ENCODE data around the gene NXT1. TPM values are rescaled to one million over a fixed set of nuclear protein-coding genes. Genes with fewer than 3 reads are reported as not detected.

Gene NXT1
- total RNA-seq, 3 donors from 2014 or later (not counting 1 experiment from before 2014, with no cell fraction given), result 47.4 to 61.8 (median 56.3) TPM

DNA sequence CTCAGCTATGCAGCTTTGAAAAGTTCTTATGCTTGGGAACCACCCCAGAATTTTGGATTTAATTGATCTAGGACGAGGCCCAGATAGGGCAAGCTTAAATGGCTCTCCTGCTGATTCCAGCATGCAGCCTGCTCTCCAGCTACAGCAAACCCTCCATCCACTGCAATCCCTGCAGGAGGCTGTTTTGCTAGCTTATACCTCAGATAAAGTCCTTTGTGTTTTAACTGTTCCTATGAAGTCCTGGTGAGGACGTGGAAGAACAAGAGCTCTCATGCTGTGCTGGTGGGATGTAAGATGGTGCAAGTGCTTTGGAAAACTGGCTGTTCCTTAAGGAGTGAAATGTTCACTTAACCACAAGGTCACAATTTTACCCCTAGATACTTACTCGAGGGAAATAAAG is 25.5 kb upstream of the NXT1 start:
- ATAC-seq (no peak), DNase-seq (no peak)
- H3K36me3 Mint-ChIP-seq, result no peaks in the 10 kb centered on the region
- no peak overlapping the region for H3K27ac Mint-ChIP-seq
- no peaks in the 10 kb centered on the region for H3K9me3 ChIP-seq (ENCODE audit: control insufficient read depth, insufficient read depth, low read length)
- H3K27me3 Mint-ChIP-seq (ENCODE audit: low read depth in 2 of 2), result peaks cover 7 to 15% of the 10 kb centered on the region in 2 donors
- WGBS (ENCODE audit: insufficient coverage), result 91% methylated on average over 3 of the region's 3 CpGs
- no peaks in the 10 kb centered on the region for H3K9me3 Mint-ChIP-seq
- H3K4me3 Mint-ChIP-seq, result no peak overlapping the region
- H3K36me3 ChIP-seq (ENCODE audit: control insufficient read depth, insufficient read depth, low read length), result no peaks in the 10 kb centered on the region
- no peaks in the 10 kb centered on the region for H3K4me1 Mint-ChIP-seq
- intact Hi-C loops (cut with micrococcal nuclease), result no loop called here
- no peak overlapping the region for H3K4me3 ChIP-seq (ENCODE audit: low read length)
- H3K27ac ChIP-seq (ENCODE audit: low read length), result no peak overlapping the region
- TF ChIP-seq, protein P1, sequence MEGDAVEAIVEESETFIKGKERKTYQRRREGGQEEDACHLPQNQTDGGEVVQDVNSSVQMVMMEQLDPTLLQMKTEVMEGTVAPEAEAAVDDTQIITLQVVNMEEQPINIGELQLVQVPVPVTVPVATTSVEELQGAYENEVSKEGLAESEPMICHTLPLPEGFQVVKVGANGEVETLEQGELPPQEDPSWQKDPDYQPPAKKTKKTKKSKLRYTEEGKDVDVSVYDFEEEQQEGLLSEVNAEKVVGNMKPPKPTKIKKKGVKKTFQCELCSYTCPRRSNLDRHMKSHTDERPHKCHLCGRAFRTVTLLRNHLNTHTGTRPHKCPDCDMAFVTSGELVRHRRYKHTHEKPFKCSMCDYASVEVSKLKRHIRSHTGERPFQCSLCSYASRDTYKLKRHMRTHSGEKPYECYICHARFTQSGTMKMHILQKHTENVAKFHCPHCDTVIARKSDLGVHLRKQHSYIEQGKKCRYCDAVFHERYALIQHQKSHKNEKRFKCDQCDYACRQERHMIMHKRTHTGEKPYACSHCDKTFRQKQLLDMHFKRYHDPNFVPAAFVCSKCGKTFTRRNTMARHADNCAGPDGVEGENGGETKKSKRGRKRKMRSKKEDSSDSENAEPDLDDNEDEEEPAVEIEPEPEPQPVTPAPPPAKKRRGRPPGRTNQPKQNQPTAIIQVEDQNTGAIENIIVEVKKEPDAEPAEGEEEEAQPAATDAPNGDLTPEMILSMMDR (IDR thresholded peaks at IDR 0.05), result no peak
- no peaks in the 10 kb centered on the region for H3K4me1 ChIP-seq (ENCODE audit: control insufficient read depth, insufficient read depth, low read length)
- no peaks in the 10 kb centered on the region for H3K27me3 ChIP-seq (ENCODE audit: control insufficient read depth, insufficient read depth, low read length)

DNA sequence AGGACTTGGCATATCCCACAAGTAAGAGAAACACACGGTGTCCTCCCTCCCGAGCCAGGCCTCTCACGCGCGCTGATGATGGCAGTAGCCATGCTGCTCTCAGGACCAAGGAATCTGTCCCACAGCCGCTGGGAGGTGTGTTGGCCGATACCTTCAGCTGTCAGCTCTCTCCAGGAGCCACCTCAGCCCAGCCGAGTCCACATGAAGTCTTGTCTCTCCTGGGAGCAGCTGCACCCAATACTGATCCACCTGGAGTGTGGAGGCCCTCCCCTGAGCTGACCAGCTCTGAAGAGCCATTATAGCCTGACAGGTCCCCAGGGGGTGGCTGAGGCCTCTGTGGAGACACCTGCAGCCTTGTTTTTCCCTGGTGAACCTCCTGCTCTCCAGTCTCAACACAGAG is 23.8 kb upstream of the NXT1 start:
- Mint-ChIP-seq H3K27ac (no peak overlapping the region), H3K4me1 (no peaks in the 10 kb centered on the region), H3K9me3 (no peaks in the 10 kb centered on the region), H3K36me3 (no peaks in the 10 kb centered on the region), H3K4me3 (no peak overlapping the region), H3K27me3 (ENCODE audit: low read depth in 2 of 2) (peaks cover 0 to 10% of the 10 kb centered on the region in 2 donors)
- H3K27ac ChIP-seq (ENCODE audit: low read length), result no peak overlapping the region
- H3K4me1 ChIP-seq (ENCODE audit: control insufficient read depth, insufficient read depth, low read length), result no peaks in the 10 kb centered on the region
- H3K4me3 ChIP-seq (ENCODE audit: low read length), result no peak overlapping the region
- DNase-seq (no peak), ATAC-seq (peak in 1 of 3 donors; percentile 21)
- TF ChIP-seq, protein P1 (IDR thresholded peaks at IDR 0.05), result no peak
- H3K9me3 ChIP-seq (ENCODE audit: control insufficient read depth, insufficient read depth, low read length), result no peaks in the 10 kb centered on the region
- WGBS (ENCODE audit: insufficient coverage), result 95% methylated on average over 8 of the region's 8 CpGs
- intact Hi-C loops (cut with micrococcal nuclease), result no loop called here
- no peaks in the 10 kb centered on the region for H3K27me3 ChIP-seq (ENCODE audit: control insufficient read depth, insufficient read depth, low read length)
- no peaks in the 10 kb centered on the region for H3K36me3 ChIP-seq (ENCODE audit: control insufficient read depth, insufficient read depth, low read length)

DNA sequence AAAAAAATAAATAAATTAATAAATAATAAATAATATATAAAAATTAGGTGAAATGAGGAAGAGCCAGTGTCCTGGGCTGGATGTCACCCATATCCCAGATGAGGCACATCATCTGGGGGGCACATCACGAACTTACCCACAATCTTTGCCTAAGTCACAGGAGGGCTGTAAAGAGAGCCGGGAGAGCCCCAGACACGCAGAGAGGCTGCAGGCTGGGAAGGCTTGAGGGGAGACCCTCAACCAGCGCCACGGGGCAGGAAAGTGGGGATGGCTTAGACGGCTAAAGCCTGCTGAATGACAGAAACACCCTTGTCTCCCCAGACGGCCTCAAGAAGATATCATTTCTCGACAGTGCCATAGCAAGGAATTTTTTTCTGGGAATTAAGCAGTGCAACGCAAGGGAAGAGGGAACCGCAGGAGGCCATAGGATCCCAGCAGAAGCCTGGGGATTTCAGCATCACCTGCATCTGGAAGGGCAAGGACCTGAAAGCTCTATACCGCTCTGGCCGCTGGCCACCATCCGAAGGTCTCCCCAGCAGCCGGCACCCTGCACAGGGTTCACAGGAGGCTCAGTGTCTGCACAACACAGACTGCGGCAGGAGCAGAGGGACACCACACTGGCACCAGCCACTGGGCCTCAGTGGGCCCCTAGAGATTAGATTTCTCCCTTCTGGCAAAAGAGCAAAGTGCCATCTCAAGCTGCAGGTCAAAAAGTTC is 22.8 kb upstream of the NXT1 start:
- no peaks in the 10 kb centered on the region for H3K9me3 Mint-ChIP-seq
- H3K27ac Mint-ChIP-seq, result no peak overlapping the region
- H3K36me3 Mint-ChIP-seq, result no peaks in the 10 kb centered on the region
- no peaks in the 10 kb centered on the region for H3K36me3 ChIP-seq (ENCODE audit: control insufficient read depth, insufficient read depth, low read length)
- peaks cover under 1 to 10% of the 10 kb centered on the region in 2 donors for H3K27me3 Mint-ChIP-seq (ENCODE audit: low read depth in 2 of 2)
- H3K27ac ChIP-seq (ENCODE audit: low read length), result no peak overlapping the region
- 92% methylated on average over 15 of the region's 15 CpGs for WGBS (ENCODE audit: insufficient coverage)
- no peak overlapping the region for H3K4me3 ChIP-seq (ENCODE audit: low read length)
- H3K9me3 ChIP-seq (ENCODE audit: control insufficient read depth, insufficient read depth, low read length), result no peaks in the 10 kb centered on the region
- no peak overlapping the region for H3K4me3 Mint-ChIP-seq
- ATAC-seq (no peak), DNase-seq (no peak)
- TF ChIP-seq, protein P1 (IDR thresholded peaks at IDR 0.05), result no peak
- no peaks in the 10 kb centered on the region for H3K4me1 ChIP-seq (ENCODE audit: control insufficient read depth, insufficient read depth, low read length)
- intact Hi-C loops (cut with micrococcal nuclease), result no loop called here
- H3K4me1 Mint-ChIP-seq, result no peaks in the 10 kb centered on the region
- no peaks in the 10 kb centered on the region for H3K27me3 ChIP-seq (ENCODE audit: control insufficient read depth, insufficient read depth, low read length)
